GM19467 (cell line): ENCODE data around the gene GPC6.

Source experiments
- ATAC-seq: cut with Tn5 transposase; IDR thresholded peaks from one replicate; pipeline ENCODE4 v1.9.1; 2021; ENCODE audit warnings: mild to moderate bottlenecking, moderate library complexity; ENCODE audit not compliant: unreplicated experiment

GPC6 gene

GRCh38 chr13:94140027-94140426, 913.4 kb downstream of the GPC6 start:
- no peak for ATAC-seq

DNA sequence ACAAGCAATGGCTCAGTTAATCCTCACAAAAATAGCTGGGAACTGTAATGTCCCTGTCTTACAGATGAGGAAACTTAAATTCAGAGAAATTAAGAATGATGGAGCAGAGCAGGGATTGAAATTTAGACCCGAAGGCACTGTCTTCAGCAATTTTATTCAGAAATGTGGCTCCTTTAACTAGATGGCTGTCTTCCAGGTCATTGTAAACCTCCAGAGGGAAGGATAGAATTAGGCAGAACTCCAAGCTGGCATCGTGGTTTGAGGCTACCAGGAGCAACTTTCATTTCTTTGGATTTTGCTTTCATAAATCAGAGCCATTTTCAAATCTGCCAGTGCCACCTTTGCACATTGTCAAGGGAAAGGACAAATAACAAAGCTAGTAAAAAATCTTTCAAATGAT, 913.9 kb downstream of the GPC6 start:
- no peak for ATAC-seq

DNA sequence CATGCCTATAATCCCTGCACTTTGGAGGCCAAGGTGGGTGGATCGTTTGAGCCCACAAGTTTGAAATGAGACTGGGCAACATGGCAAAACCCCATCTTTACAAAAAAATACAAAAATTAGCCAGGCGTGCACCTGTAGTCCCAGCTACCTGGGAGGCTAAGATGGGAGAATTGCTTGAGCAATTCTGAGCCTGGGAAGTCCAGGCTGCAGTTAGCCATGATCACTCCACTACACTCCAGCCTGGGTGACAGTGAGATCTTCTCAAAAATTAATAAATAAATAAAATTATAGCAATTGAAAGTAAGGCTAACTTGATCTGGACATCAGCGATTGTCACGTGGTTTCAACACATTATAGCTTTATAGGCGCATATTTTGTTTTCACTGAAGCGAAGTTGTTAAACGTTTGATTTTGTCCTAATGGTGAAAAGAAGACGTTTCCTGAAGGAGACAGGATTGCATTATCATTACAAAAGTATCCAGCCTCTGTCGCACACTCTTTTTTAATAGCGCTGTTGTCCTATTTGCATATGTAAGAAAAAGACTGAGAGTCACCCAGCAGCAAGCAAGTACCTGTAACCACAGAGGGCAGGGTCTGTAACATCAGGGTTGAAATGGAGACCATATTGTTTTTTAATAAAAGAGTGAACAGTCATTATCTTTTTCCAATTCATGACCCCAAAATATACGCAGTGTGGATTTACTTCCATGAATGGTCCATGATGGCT, 917.2 kb downstream of the GPC6 start:
- no peak for ATAC-seq

DNA sequence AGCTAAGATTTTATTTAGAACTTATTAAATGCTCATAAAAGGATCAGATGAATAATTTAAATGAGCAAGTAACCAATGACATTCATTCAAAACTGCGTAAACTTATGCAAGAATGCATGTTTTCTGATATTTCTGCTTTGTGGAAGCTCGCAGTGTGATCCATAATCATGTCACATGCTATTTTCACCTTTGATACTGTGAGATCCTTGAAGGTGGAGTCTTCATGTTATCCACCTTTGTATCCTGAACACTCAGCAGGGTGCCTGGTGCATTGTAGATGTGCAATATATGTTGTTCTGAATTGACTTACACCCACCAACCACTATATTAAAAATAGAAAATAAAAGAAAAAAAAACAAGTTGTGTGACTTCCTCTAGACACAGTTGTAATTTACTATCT, 919.4 kb downstream of the GPC6 start:
- ATAC-seq, result no peak

GRCh38 chr13:94153586-94153985, 927.0 kb downstream of the GPC6 start:
- no peak for ATAC-seq

DNA sequence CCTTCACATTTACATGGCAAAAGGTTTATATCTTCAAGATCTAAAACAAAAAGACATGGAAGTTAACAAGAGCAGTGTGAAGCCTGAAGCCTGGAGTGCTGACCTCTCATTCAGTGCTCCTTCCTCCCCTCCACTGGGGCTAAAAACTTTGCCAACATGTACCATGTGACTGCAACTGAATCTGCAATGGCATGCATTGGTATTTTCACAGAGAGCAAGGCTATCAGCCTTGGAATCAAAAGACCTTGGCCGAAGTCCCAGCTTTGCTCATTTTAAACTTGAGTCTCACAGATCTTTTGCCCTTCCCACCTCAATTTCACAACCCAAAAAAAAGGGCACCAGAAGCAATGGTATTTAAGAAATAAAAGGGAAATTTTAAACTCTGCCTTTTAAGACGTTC, 927.8 kb downstream of the GPC6 start:
- ATAC-seq, result no peak

DNA sequence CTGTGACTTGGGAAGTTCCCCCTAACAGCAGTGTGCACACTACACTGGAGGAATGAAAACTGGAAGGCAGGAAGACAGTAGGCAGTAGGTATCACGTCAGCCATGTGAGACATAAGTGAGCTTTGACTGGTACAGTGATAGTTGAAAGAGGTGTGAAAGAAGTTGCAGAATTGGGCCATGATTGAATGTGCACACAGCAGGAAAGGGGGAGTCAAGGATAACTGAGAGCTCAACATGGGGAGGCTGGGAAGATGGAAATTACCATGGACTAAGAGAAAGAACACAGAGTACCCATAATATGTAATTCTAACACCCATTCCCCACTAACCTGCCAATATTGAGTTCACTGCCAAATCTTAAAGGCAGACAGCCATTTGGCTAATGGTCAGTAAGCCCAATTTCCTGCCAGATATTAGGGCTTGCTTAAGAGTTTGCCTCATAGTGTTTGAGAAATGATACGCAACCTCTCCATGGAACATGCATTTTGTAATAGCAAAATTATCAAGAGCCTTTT, 931.2 kb downstream of the GPC6 start:
- no peak for ATAC-seq

- ATAC-seq, result no peak
Measured at GRCh38 chr13:94160875-94161274, 934.3 kb downstream of the GPC6 start.

- no peak for ATAC-seq
Measured at GRCh38 chr13:94162289-94162688, 935.7 kb downstream of the GPC6 start.

GRCh38 chr13:94163535-94163934, 936.9 kb downstream of the GPC6 start:
- ATAC-seq, result no peak

DNA sequence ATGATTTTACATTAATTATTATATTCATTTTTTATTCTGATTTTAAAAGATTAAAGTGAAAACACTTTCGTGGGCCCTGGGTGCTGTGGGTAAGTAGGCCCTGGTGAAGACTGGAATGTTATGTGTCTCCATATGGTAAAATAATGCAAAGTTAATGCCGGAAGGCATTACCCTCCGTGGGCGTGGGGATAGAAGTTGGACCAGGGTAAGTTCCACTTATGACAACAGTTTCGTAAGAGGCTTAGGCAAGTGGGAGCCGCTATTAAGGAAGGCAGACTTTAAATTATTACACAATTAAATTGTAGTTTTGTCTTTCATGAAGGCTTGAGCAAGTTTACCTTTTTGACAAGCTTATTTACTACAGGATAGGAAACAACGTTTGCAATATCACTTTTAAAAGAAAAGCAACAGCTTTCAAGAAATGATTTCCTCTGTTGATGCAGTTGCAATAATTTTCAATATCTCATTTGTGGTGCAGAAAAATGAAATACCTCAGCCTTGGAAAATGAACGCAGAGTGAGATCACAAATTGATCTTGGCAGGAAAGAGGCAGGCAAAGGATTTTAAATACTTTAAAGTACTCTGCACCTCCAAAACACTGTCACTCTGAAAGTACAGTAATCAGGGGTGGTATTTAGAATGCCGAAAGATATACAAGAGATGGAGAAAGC, 942.3 kb downstream of the GPC6 start:
- no peak for ATAC-seq

- ATAC-seq, result no peak
Measured at GRCh38 chr13:94169454-94170144, 943.0 kb downstream of the GPC6 start.

DNA sequence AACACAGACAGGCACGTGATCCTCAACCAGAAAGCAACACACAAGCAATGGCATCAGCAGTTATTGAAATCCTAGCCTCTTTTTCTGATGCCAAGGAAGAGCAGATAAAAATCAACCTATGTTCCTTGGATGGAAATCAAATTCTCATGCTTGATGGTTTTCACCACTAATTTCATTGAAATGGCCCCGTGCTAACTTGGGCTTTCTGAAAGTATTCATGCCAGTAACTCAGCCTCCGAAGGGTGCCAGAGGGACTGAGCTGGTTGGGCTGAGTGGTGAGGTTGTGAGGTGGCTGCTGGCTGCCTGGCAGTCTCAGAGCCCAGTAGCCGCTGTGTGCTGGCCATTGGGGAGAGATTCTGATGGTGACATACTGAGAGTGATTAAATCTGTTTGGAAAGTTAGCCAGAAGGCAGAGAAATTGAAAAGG, 943.6 kb downstream of the GPC6 start:
- ATAC-seq, result no peak

DNA sequence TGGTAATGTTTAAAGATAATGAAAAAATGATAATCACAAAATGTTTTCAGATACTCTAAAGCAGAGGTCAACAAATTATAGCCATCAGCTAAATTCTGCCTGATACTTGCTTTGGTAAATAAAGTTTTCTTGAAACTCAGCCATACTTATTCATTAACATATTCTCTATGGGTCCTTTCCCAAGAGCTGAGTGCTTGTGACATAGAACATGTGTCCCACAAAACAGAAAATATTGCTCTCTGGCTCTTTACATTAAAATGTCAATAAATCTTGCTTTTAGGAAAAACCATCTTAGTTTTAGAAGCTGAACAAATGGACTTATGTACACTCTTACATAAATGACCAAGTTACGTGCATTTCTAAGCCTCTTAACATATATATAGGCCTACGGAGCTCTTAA, 945.8 kb downstream of the GPC6 start:
- no peak for ATAC-seq

DNA sequence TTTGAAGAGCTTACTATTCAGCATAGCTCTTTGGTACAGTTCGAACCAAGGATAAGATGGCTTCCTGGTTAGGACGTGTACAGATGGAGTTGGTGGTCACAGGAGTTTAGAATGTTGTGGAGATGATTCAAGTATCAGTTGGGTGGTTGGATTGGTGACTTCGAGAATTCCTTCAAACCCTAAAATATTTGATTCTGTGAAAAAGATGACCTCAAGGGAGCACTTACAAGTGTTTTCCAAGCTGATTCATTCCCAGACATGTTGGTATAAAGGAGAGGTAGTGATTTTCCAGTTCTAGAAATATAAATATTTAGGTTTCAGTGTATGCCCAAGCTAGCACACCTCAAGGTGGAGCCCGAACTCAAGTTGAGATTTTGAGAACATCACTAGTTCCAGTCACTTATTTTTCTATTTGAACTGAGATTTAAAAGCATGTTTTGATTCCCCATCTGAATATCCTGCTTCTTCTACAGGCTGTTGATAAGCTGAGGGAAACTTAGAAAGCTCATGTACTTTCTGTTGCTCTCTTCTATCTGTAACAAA, 946.8 kb downstream of the GPC6 start:
- ATAC-seq, result no peak

- no peak for ATAC-seq
Measured at GRCh38 chr13:94174009-94174408, 947.4 kb downstream of the GPC6 start.

GRCh38 chr13:94175076-94175475, 948.5 kb downstream of the GPC6 start:
- ATAC-seq, result no peak

DNA sequence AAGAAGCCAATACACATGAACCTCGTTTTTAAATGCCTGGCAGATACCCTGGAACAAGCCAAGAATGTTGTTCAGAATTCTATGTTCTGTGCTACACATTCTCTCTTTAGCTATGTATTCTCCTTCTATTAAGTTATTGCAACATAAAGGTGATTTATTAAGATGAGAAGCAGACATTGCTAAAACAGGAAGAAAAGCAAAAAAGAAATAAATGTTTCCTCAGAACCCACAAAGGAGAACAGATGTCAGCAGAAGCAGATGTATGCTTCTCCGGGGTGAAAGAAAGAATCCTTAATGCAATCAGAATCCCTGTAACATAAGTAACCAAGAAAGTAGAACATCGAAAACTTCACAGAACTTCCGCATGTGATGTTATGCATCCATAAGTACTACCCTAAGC, 950.0 kb downstream of the GPC6 start:
- ATAC-seq, result no peak

GRCh38 chr13:94177041-94177440, 950.4 kb downstream of the GPC6 start:
- ATAC-seq, result no peak

- no peak for ATAC-seq
Measured at GRCh38 chr13:94178625-94179244, 952.1 kb downstream of the GPC6 start.

- ATAC-seq, result no peak
Measured at GRCh38 chr13:94181461-94182107, 955.0 kb downstream of the GPC6 start.
